ENCODE measurements around the gene THSD4.

Gene THSD4

DNA sequence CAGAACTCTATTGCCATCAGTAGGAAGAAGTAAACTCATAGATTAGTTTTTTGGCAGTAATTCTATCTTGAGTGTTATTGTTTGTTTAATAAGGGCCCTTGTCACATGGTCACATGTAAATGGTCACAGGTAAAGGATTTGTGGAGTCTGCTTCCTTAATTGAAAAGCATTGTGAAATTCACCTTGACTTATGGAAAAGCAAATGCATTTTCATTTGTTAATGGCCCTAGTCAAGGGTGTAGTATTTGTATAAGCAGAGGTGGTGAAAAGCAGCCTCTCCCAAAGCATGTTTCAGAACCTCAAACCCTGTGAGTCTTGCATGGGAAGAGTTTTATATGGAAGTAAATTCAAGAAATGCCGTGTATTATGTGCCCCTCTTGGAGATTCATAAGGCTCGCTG is 497.6 kb downstream of the THSD4 start:
- no peak overlapping the region for H3K4me3 ChIP-seq (ENCODE audit: low read length)
- TF ChIP-seq, protein P1, sequence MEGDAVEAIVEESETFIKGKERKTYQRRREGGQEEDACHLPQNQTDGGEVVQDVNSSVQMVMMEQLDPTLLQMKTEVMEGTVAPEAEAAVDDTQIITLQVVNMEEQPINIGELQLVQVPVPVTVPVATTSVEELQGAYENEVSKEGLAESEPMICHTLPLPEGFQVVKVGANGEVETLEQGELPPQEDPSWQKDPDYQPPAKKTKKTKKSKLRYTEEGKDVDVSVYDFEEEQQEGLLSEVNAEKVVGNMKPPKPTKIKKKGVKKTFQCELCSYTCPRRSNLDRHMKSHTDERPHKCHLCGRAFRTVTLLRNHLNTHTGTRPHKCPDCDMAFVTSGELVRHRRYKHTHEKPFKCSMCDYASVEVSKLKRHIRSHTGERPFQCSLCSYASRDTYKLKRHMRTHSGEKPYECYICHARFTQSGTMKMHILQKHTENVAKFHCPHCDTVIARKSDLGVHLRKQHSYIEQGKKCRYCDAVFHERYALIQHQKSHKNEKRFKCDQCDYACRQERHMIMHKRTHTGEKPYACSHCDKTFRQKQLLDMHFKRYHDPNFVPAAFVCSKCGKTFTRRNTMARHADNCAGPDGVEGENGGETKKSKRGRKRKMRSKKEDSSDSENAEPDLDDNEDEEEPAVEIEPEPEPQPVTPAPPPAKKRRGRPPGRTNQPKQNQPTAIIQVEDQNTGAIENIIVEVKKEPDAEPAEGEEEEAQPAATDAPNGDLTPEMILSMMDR (conservative IDR thresholded peaks at IDR 0.05; ENCODE audit: low read depth, low read length), result no peak
- DNase-seq (ENCODE audit: low read depth), result no peak

DNA sequence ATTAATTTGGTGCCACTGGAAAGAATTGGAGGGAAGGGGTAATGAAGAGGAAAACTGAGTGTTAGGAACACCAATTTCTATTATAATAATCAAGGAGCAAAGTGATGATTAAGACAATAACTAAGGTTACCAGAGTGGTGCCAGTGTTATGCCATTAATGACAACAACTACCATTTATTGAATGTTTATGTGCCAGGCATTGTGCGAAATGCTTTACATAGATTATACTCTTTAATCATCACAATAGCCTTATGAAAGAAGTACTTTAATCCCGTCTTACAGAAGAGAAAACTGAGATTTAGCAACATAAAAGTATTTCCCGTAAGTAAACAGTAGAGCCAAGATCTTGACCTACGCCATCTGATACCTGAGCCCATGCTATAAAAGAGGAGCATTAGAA is 507.8 kb downstream of the THSD4 start:
- DNase-seq (ENCODE audit: low read depth), result no peak
- H3K4me3 ChIP-seq (ENCODE audit: low read length), result no peak overlapping the region
- TF ChIP-seq, protein P1 (conservative IDR thresholded peaks at IDR 0.05; ENCODE audit: low read depth, low read length), result no peak

DNA sequence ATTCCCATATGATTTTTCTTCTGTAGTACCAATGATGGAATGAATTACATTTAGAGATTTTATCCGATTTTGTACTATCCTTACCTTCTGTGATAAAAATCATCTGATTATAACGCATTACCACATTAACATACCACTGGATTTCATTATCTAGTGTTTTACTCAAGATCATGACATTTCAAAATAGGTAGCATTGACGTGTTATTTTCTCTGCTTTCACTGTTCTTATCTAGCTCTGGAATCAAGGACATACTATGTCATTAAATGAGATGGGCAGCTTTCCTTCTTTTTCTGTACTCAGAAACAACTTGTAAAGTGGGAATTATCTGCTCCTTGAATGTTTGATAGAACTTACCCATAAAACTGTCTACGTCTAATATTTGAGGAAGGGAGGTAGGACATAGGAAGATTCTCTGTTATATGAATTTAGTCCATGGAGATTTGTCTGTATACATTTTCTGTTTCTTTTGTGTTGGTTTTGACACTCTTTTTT is 511.4 kb downstream of the THSD4 start:
- TF ChIP-seq, protein P1 (conservative IDR thresholded peaks at IDR 0.05; ENCODE audit: low read depth, low read length), result no peak
- no peak overlapping the region for H3K4me3 ChIP-seq (ENCODE audit: low read length)
- DNase-seq (ENCODE audit: low read depth), result no peak

DNA sequence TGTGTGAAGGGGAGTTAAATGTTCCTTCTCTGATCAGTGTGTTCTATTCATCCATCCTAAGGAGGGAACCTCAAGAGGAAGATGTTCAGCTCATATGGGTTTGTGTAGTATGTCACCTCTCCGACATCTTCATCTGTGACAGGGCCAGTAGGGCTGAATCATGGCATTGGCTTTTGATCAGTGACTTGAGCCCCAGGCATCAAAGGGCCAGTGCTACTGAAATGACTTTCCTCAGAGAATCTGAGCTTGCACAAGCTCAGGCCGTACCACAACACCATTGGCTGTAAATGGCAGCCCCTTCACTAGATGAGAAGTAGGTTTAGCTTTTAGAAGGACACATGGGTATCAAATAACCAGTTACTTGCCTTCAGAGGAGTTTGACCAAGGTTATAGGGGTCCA is 511.9 kb downstream of the THSD4 start:
- DNase-seq (ENCODE audit: low read depth), result no peak
- no peak overlapping the region for H3K4me3 ChIP-seq (ENCODE audit: low read length)
- TF ChIP-seq, protein P1 (conservative IDR thresholded peaks at IDR 0.05; ENCODE audit: low read depth, low read length), result no peak

DNA sequence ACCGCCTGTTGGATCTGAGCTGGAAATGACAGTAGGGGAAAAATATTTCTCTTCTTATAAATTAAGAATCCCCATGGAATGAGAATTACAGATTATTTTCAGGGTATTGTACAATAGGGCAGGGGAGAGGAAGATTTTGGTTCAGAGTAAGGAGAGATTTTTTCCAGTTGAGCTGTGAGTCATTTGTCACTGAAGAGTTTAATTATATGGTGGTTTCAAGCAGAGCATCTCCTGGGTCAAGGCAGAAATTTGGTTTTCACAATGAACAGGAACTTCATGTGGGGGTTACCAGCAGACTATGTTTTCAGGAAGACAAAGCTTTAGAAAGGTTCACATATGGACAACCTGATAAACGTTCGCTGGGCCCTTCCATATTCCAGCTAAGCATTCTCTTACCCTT is 512.3 kb downstream of the THSD4 start:
- H3K4me3 ChIP-seq (ENCODE audit: low read length), result no peak overlapping the region
- TF ChIP-seq, protein P1 (conservative IDR thresholded peaks at IDR 0.05; ENCODE audit: low read depth, low read length), result no peak
- DNase-seq (ENCODE audit: low read depth), result no peak

DNA sequence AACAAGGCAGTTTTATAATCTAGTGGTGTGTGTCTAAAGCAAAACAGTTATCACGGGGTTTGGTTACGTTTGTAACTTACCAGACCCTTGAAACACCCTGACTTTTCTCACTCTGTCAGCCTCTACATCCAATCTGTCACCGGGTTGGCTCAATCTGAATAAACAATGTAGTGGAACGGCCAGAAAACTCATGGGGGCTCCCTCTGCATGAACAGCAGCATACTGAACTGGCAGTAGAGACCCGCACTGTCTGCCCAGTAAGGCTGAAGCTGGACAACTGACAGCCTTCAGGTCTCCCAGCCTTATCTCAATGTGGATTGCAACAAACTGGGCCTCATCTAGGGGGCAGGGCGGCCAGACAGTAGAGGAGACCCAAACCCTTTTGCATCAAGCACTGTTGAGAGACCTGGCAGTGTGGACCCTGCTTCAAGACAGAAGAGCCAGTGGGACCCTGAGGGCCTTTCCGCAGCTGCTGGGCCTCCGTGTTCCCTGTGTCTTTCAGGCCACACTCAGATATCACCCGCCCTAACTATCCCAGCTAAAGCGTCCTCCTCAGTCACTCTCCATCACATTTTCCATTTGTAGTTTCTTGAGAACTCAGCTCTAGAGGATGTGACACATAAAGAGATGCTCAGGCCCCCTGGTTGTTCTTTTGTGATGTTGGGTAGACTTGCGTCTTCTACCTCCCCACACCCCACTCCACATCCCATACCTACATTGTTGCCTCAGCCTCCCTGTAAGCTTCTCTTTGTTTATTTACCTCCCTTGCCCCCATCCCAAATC is 513.9 kb downstream of the THSD4 start:
- H3K4me3 ChIP-seq (ENCODE audit: low read length), result no peak overlapping the region
- DNase-seq (ENCODE audit: low read depth), result no peak
- TF ChIP-seq, protein P1 (conservative IDR thresholded peaks at IDR 0.05; ENCODE audit: low read depth, low read length), result no peak

All from retinal pigment epithelial cell (primary cell).